ENCODE data around the gene R3HDML.

GRCh38 chr20:44345147-44345546, 8.3 kb downstream of the R3HDML start:
- TF ChIP-seq CTCF (IDR thresholded peaks at IDR 0.05) (no peak), EP300 (IDR thresholded peaks at IDR 0.05) (no peak)
